Measurements from ENCODE around the gene EIF4H.

The EIF4H gene

GRCh38 chr7:74173491-74173865 lies 678 bp upstream of the EIF4H start:
- peak overlapping the region; percentile 91 for H3K4me3 ChIP-seq (ENCODE audit: low read depth, low read length)
- DNase-seq (ENCODE audit: low read depth), result no peak
- TF ChIP-seq MAX (IDR thresholded peaks at IDR 0.05; ENCODE audit: low read depth, low read length) (no peak), CTCF (IDR thresholded peaks at IDR 0.05; ENCODE audit: low read depth, low read length) (no peak), POLR2A (IDR thresholded peaks at IDR 0.05; ENCODE audit: extremely low read depth, insufficient read length) (no peak), MYC (IDR thresholded peaks at IDR 0.05; ENCODE audit: low read depth, low read length) (no peak)

- DNase-seq (ENCODE audit: low read depth), result peak; percentile 78
- peak overlapping the region; percentile 99 for H3K4me3 ChIP-seq (ENCODE audit: low read depth, low read length)
- TF ChIP-seq CTCF (IDR thresholded peaks at IDR 0.05; ENCODE audit: low read depth, low read length), result no peak
- 0 out of 2 replicates have a peak, but pooled peaks have one; percentile 46 for TF ChIP-seq MYC (IDR thresholded peaks at IDR 0.05; ENCODE audit: low read depth, low read length)
Measured at GRCh38 chr7:74174606-74175082, 488 bp downstream of the EIF4H start.

- no peak for DNase-seq (ENCODE audit: low read depth)
- TF ChIP-seq POLR2A (IDR thresholded peaks at IDR 0.05; ENCODE audit: extremely low read depth, insufficient read length) (no peak), MAX (IDR thresholded peaks at IDR 0.05; ENCODE audit: low read depth, low read length) (0 out of 2 replicates have a peak, but pooled peaks have one; percentile 11), CTCF (IDR thresholded peaks at IDR 0.05; ENCODE audit: low read depth, low read length) (no peak), MYC (IDR thresholded peaks at IDR 0.05; ENCODE audit: low read depth, low read length) (no peak)
- H3K4me3 ChIP-seq (ENCODE audit: low read depth, low read length), result peak overlapping the region; percentile 99
Measured at GRCh38 chr7:74175340-74175739, 1.2 kb downstream of the EIF4H start.

GRCh38 chr7:74176555-74176954 lies 2.4 kb downstream of the EIF4H start:
- no peak for TF ChIP-seq MAX (IDR thresholded peaks at IDR 0.05; ENCODE audit: low read depth, low read length)
- no peak for TF ChIP-seq POLR2A (IDR thresholded peaks at IDR 0.05; ENCODE audit: extremely low read depth, insufficient read length)
- TF ChIP-seq MYC (IDR thresholded peaks at IDR 0.05; ENCODE audit: low read depth, low read length), result no peak
- TF ChIP-seq CTCF (IDR thresholded peaks at IDR 0.05; ENCODE audit: low read depth, low read length), result no peak
- peak overlapping the region; percentile 48 for H3K4me3 ChIP-seq (ENCODE audit: low read depth, low read length)
- no peak for DNase-seq (ENCODE audit: low read depth)

GRCh38 chr7:74178632-74179031 lies 4.5 kb downstream of the EIF4H start:
- DNase-seq (ENCODE audit: low read depth), result peak; percentile 40
- TF ChIP-seq MAX (IDR thresholded peaks at IDR 0.05; ENCODE audit: low read depth, low read length) (no peak), MYC (IDR thresholded peaks at IDR 0.05; ENCODE audit: low read depth, low read length) (no peak), CTCF (IDR thresholded peaks at IDR 0.05; ENCODE audit: low read depth, low read length) (no peak), POLR2A (IDR thresholded peaks at IDR 0.05; ENCODE audit: extremely low read depth, insufficient read length) (no peak)
- no peak overlapping the region for H3K4me3 ChIP-seq (ENCODE audit: low read depth, low read length)

Data from NB4 (cell line).